Stomach (tissue), 9 donors: ENCODE results near the gene BAIAP3. TPM values are rescaled to one million over a fixed set of nuclear protein-coding genes. Genes with fewer than 3 reads are reported as not detected.

Experiments
- DNase-seq, 2 donors: peaks; one replicate each; pipeline versions ENCODE4 v3.0.0 to v3.0.0-alpha.2; 2013 to 2019
- H3K27ac ChIP-seq, 5 donors: fragments of 200-600 bp in 4 of 5; sonication (generic) in 4 of 5; one replicate each; pipeline ENCODE4 v1.5.1; 2013 to 2019; ENCODE audit warnings: mild to moderate bottlenecking in 1 of 5, moderate library complexity in 1 of 5
- H3K27me3 ChIP-seq, 3 donors: fragments of 200-600 bp; sonication (generic); one replicate each; pipeline ENCODE4 v1.5.1; 2017 to 2019; ENCODE audit warnings: mixed run types in 1 of 3
- H3K36me3 ChIP-seq, 4 donors: fragments of 200-600 bp; sonication (generic); 1 replicate in 3 of 4; 2 replicates in 1 of 4; pipeline ENCODE4 v1.5.1; 2016 to 2019
- H3K4me1 ChIP-seq, 4 donors: fragments of 200-600 bp; sonication (generic); one replicate each; pipeline ENCODE4 v1.5.1; 2016 to 2019
- H3K4me3 ChIP-seq, 4 donors: fragments of 200-600 bp; sonication (generic) in 3 of 4; one replicate each; pipeline ENCODE4 v1.5.1; 2016 to 2019; ENCODE audit warnings: mild to moderate bottlenecking in 1 of 4
- H3K9me3 ChIP-seq, 4 donors: fragments of 200-600 bp; sonication (generic); one replicate each; pipeline ENCODE4 v1.5.1; 2016 to 2019
- CTCF ChIP-seq, 7 experiments: fragments of 450-650 bp in 4 of 7; fragments of 200-600 bp in 3 of 7; sonication (generic) in 3 of 7; IDR thresholded peaks; one replicate each; pipeline ENCODE4 v1.5.1; 2016 to 2019; ENCODE audit warnings: antibody characterized with exemption in 7 of 7, control low read depth in 2 of 7, mild to moderate bottlenecking in 1 of 7
- EP300 ChIP-seq: sonication (generic); formaldehyde crosslinking; IDR thresholded peaks from one replicate; pipeline ENCODE4 v1.6.1; 2017; ENCODE audit warnings: antibody characterized with exemption
- POLR2A ChIP-seq, 4 donors: fragments of 450-650 bp; IDR thresholded peaks; one replicate each; pipeline ENCODE4 v1.6.1; 2016; ENCODE audit warnings: antibody characterized with exemption in 4 of 4, control low read depth in 2 of 4, mild to moderate bottlenecking in 1 of 4, moderate library complexity in 1 of 4
- POLR2AphosphoS5 ChIP-seq, 3 donors: sonication (generic); formaldehyde crosslinking; IDR thresholded peaks; one replicate each; pipeline ENCODE4 v1.6.1; 2016; ENCODE audit warnings: antibody characterized with exemption in 3 of 3
- WGBS, 5 donors: extraction: QIAGEN DNeasy Blood & Tissue Kit in 3 of 5; methylation state at CpG; one replicate each; pipeline versions ENCODE4 v1.1.5 to v1.1.7; 2013 to 2018; 5-methylcytosine and 5-hydroxymethylcytosine counted together
- intact Hi-C: fragments of 100-400 bp; cut with DNase I; formaldehyde crosslinking; loops from one replicate; pipeline ENCODE4 v1.15.1; 2023; ENCODE audit warnings: low total_unique reads
- polyA plus RNA-seq, 3 donors: library from polyadenylated mRNA; stranded (reverse); fragments of 200-250 nt; gene quantifications; one replicate each; pipeline ENCODE4 v1.2.3, GENCODE V29; 2013
- total RNA-seq, 5 donors: library from RNA; depleted of rRNA; stranded (reverse); fragments of >200 nt; gene quantifications; one replicate each; pipeline versions ENCODE4 v1.1.0 to v1.2.3, GENCODE V29; 2014 to 2016
- donor health status: healthy with polysubstance abuse.
- donor health status: Bipolar disorder and iron deficiency.
- donor health status: healthy.

Gene BAIAP3
- total and polyA plus RNA-seq, 8 donors, result 1.5 to 94.7 (median 4.2) TPM

GRCh38 chr16:1377406-1378010 is 44.1 kb downstream of the BAIAP3 start:
- Histone ChIP-seq H3K27ac (no peak overlapping the region), H3K4me1 (peaks cover 20 to 28% (median 27%) of the 10 kb centered on the region in 4 donors), H3K4me3 (no peak overlapping the region), H3K27me3 (no peaks in the 10 kb centered on the region), H3K9me3 (no peaks in the 10 kb centered on the region), H3K36me3 (peaks cover 21 to 57% (median 50%) of the 10 kb centered on the region in 4 donors)
- intact Hi-C loops, result no loop called here
- WGBS, 5 donors, result 90 to 95% (median 92%) methylated on average over 10 of the region's 10 CpGs
- TF ChIP-seq EP300, result no peak
- TF ChIP-seq POLR2A (IDR thresholded peaks at IDR 0.05), result no peak
- TF ChIP-seq POLR2AphosphoS5 (IDR thresholded peaks at IDR 0.05), result no peak
- no peak for TF ChIP-seq CTCF (IDR thresholded peaks at IDR 0.05)
- no peak for DNase-seq

GRCh38 chr16:1378087-1378803 is 44.8 kb downstream of the BAIAP3 start:
- no peak for DNase-seq
- 88 to 95% (median 94%) methylated on average over 11 to 25 of the region's 25 CpGs for WGBS, 5 donors
- peak overlapping the region in 3 of 5 donors; percentile 82 to 89 (median 84) for H3K27ac ChIP-seq

GRCh38 chr16:1378804-1379303 is 45.4 kb downstream of the BAIAP3 start:
- Histone ChIP-seq H3K4me1 (peaks cover 20 to 28% (median 27%) of the 10 kb centered on the region in 4 donors), H3K27ac (peak overlapping the region; percentile 41 to 89 (median 82)), H3K4me3 (peak overlapping the region; percentile 49 to 64 (median 56)), H3K9me3 (no peaks in the 10 kb centered on the region), H3K27me3 (no peaks in the 10 kb centered on the region), H3K36me3 (peaks cover 27 to 69% (median 61%) of the 10 kb centered on the region in 4 donors)
- peak; percentile 76 to 85 for DNase-seq
- WGBS, 5 donors, result 7 to 12% (median 11%) methylated on average over 17 to 31 of the region's 31 CpGs
- TF ChIP-seq POLR2A (IDR thresholded peaks at IDR 0.05) (no peak), EP300 (peak; percentile 74), CTCF (IDR thresholded peaks at IDR 0.05) (no peak), POLR2AphosphoS5 (IDR thresholded peaks at IDR 0.05) (peak in 2 of 3 donors; percentile 30 to 79)
- intact Hi-C loops, result no loop called here

More at GRCh38 chr16:1378087-1378803, 44.8 kb downstream of the BAIAP3 start:
- peaks cover 20 to 28% (median 27%) of the 10 kb centered on the region in 4 donors for H3K4me1 ChIP-seq
- H3K27me3 ChIP-seq, result no peaks in the 10 kb centered on the region
- no peaks in the 10 kb centered on the region for H3K9me3 ChIP-seq
- intact Hi-C loops, result no loop called here
- peaks cover 21 to 63% (median 55%) of the 10 kb centered on the region in 4 donors for H3K36me3 ChIP-seq
- peak overlapping the region; percentile 49 to 64 (median 56) for H3K4me3 ChIP-seq
- no peak for TF ChIP-seq CTCF (IDR thresholded peaks at IDR 0.05)
- TF ChIP-seq POLR2A (IDR thresholded peaks at IDR 0.05), result no peak
- TF ChIP-seq EP300, result no peak
- TF ChIP-seq POLR2AphosphoS5 (IDR thresholded peaks at IDR 0.05), result no peak

GRCh38 chr16:1379304-1380076 is 46.0 kb downstream of the BAIAP3 start:
- no peaks in the 10 kb centered on the region for H3K27me3 ChIP-seq
- peak overlapping the region; percentile 41 to 89 (median 82) for H3K27ac ChIP-seq
- 2 to 8% (median 5%) methylated on average over 17 to 94 of the region's 95 CpGs for WGBS, 5 donors
- DNase-seq, result peak; percentile 69 to 83
- peaks cover 30 to 70% (median 63%) of the 10 kb centered on the region in 4 donors for H3K36me3 ChIP-seq
- H3K4me1 ChIP-seq, result peaks cover 20 to 28% (median 27%) of the 10 kb centered on the region in 4 donors
- TF ChIP-seq EP300, result no peak
- no peak for TF ChIP-seq POLR2A (IDR thresholded peaks at IDR 0.05)
- peak in 1 of 3 donors; percentile 7 for TF ChIP-seq POLR2AphosphoS5 (IDR thresholded peaks at IDR 0.05)
- no peak for TF ChIP-seq CTCF (IDR thresholded peaks at IDR 0.05)
- peak overlapping the region; percentile 49 to 64 (median 56) for H3K4me3 ChIP-seq
- intact Hi-C loops, result no loop called here
- no peaks in the 10 kb centered on the region for H3K9me3 ChIP-seq
